GM21576 (cell line): ENCODE measurements around the gene C11orf21.

Experiments used
- ATAC-seq: cut with Tn5 transposase; IDR thresholded peaks from one replicate; pipeline ENCODE4 v1.9.1; 2021; ENCODE audit warnings: mild to moderate bottlenecking, moderate library complexity; ENCODE audit not compliant: unreplicated experiment

C11orf21 gene

DNA sequence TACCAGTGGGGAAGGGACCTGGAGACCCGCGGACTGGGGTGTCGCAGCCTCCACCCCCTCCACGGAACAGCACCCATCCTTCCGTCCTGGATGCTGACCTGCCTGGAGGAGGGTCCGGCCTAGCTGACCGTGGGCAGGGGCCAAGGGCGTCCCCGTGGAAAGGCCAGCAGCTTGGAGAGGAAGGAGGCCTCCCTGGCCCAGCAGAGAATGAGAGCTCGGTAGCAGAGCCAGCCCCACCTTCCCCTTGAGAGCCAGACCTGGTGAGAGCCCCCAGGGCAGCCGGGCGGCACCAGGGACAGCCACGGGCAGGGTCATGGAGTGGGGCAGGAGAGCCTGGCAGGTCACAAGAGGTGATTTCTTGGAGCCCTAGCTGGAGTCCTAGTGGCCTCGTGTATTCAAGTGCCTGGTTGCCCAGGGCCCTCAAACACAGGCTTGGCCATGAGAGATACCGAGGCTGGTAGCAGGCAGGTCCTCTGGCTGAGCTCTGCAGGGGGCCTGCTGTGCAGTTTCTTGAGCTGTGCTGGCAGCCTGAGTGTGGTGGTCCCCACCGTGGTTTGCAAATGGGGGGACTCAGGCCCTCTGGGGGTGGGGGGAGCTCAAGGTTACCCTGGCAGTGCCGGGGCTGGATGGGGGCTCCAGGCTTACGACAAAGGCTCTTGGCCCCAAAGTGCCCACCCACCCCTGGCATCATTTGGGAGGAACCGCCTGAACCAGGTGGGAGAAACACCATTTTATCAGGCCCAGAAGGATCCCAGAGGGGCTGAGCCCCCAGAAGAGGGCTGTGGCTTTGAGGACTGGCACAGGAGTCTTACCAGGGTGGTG lies 7.7 kb upstream of the C11orf21 start:
- ATAC-seq, result no peak

- ATAC-seq, result no peak
Measured at GRCh38 chr11:2308713-2309112, 7.0 kb upstream of the C11orf21 start.

GRCh38 chr11:2307501-2308331 lies 6.0 kb upstream of the C11orf21 start:
- no peak for ATAC-seq

GRCh38 chr11:2306877-2307500 lies 5.3 kb upstream of the C11orf21 start:
- no peak for ATAC-seq

GRCh38 chr11:2306452-2306823 lies 4.7 kb upstream of the C11orf21 start:
- no peak for ATAC-seq

GRCh38 chr11:2305788-2306451 lies 4.2 kb upstream of the C11orf21 start:
- ATAC-seq, result no peak

GRCh38 chr11:2305140-2305778 lies 3.5 kb upstream of the C11orf21 start:
- ATAC-seq, result no peak

DNA sequence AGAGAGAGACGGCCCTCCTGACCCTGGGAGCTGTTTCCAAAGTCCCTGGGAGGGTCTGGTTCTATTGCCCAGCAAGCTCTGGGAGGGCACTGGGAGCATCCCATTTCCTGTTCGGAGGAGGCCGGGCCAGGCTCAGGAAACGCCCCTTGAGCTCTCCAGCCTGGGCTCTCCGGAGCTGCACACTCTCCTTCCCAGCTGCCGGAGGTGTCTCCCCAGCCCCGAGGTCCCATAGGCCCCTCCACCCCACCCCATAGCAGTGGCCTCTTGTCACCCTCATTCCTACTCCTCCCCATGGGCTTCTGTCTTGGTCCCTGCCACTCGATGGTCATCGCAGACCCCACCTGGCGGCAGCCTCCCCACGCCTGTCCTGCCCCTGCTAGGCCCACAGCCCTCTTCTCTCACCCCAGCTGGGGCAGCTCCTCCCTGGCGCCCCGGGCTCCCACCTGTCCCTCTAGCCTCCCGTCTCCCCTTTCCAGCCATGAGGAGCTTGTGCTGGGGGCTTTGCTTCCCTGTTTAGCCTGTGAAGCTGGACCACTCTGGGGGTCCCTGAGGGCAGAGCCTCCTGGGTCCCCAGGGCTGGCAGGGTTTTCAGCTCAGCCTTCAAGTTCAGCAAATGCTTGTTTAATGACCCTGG lies 2.9 kb upstream of the C11orf21 start:
- ATAC-seq, result no peak

GRCh38 chr11:2303627-2304505 lies 2.1 kb upstream of the C11orf21 start:
- no peak for ATAC-seq

DNA sequence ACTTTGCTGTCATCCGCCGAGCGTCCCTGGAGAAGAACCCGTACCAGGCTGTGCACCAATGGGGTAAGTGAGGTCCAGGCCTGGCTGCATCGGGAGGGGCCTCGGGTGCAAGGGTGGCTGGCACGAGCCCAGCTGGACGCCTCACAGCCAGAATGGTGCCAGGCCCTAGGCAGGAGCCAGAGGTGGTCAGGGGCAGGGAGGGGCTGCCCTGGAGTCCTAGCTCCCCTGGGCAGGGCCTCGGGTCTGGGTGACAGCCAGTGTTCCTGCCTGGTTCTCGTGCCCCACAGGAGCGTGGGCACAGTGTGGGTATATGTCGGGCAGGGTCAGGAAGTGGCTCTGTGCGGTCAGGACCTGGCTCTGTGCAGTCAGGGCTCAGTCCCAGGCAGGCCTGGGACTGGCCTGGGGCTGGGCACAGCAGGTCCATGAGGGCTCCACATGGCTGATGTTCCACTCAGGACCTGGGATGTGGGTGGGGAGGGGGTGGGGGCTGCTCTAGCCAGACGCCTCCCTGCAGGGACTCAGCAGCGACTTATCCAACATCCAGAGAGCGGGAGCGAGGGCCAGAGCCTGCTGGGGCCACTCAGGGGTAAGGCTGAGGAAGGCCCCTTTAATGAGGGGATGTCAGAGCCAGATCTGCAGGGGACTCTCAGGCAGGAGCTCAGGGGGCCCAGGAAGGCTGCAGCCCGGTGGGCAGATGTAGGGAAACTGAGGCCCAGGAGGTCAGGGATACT lies 1.3 kb upstream of the C11orf21 start:
- ATAC-seq, result no peak

DNA sequence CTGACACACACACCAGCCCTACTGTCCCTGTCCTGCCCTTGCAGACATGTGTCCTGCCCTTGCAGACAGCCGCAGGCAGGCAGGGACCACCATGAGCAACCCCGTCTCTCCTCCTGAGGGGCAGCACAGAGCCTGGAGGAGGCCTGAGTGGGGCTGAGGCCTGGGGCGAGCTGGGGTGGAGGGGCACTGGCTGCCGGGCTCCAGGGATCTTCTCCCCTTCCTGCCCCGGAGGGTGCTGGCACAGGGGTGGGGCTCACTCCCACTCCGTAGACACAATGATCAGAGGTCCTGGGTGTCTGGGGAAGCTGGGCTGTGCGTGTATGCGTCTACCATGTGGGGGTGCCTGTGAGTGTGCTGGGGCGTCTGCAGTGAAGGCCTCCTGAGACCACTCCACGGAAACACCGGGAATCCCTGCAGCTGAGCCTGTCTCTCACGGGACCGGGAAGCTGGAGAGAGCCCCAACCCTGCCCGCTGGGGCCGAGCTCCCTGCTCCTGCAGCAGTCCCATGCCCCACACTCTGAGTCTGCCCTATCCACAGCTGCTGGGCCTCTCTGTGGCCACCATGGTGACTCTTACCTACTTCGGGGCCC lies 683 bp upstream of the C11orf21 start:
- no peak for ATAC-seq

DNA sequence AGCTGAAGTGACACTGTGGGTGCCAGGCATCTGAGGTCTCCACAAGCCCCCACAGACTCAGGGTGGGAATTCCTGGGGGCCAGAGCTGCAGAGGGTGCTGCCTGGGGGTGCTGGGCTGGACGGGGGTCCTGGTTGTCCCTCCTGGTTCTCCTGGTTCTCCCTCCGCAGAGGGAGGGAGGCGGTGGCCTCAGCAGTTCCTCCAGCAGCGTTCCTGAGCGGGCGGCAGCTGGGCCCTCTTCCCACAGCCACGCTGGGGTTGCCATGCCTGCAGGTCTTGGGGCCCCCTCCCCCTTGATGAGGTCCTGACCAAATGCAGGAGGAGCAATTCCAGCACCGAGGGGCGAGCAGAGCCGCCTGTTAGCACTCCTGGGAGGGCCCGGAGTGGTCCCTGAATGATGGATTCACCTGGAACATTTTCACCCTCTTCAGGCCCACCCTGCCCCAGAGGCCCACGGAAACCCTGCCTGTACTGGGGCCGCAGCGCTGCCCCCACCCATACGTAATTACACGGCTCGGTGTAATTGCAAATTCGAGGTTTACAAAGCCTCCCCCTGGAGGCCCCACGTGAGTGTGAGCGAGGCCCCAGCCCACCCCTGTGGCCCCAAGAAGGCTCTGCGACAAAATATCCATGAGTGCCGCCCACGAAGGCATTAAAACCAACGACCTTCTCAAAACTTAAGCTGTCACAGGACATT lies 635 bp downstream of the C11orf21 start:
- no peak for ATAC-seq

DNA sequence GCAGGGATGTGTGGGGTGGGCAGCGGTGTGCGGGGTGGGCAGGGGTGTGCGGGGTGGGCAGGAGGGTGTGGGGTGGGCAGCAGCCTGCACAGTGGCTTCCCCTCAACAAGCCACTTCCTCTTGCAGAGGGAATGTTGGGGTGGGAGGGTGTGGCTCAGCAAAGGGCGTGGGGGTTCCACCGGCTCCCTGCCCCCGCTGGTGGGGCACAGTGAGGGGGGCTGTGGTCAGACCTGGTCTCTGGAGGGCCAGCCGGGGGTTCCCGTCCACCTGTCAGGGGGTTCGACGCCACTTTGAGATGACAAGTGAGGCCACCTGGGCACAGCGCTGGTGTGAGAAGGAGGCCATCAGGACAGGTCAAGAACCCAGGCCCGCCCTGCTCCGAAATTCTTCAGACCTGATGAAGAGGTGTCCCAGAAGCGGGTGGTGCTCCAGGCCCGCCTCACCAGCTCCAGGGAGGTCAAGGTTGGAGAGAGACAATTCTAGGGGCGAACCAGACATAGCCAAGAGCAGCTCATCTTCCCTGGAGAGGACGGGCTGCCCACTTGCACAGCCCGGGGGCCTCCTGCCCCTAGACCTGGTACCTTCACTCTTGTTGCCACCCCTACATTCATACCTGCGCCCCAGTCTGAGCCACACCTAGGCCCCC lies 1.3 kb downstream of the C11orf21 start:
- ATAC-seq, result no peak

GRCh38 chr11:2299773-2300172 lies 1.9 kb downstream of the C11orf21 start:
- ATAC-seq, result no peak

DNA sequence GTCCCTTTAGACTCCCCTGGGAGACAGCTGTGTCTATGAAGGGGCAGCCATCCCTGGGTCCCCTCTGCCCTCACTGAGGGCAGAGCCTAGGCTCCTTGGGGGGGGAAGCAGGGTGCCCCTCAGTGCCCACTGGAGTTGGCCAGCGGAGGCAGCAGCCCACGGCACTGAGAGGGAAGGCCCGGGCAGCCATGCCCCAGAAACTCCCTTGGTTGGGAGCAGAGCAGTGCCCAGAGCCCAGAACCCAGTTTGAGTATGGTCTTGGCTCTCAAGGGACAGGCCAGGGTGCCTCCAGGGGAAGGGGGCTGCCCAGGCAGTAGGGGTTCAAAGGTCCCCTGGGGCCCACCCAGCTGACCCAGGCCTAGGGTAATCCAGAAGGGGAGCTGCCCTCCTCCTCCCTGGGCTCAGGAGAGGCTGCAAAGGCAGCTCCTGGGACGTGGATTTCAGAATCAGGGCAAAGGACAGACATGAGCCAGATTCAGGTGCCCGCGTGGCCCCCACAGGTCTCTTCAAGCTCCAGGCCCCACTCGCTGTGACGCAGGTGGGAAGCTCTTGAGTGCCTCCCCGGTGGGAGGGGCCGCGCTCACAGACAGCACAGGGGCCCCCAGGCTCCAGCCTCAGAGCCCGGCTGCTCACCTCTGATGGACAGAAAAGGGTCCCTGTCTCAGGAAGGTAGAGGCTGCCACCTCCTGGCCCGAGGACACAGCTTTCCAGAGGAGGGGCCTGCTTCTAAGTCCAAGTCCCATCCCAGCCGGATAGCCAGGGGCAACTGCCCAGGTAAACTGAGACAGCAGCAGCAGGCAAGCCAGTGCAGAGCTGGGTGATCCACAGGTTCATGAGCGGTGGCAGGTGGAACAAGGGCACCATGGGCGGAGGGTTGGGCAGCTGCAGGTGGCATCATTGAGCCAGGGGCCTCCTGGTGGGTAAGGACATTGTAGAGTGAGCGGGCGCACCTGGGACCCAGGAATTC lies 2.6 kb downstream of the C11orf21 start:
- no peak for ATAC-seq
